ENCODE measurements around the gene ZSCAN12.
"Not testable (repeated sequence)": the region's sequence is repeated elsewhere in the genome, so short reads cannot be mapped to it uniquely, and the experiment has no call there.

ZSCAN12 gene

GRCh38 chr6:28393912-28394662 lies 5.5 kb downstream of the ZSCAN12 start:
- no peak for DNase-seq

- no peak for DNase-seq
Measured at GRCh38 chr6:28390688-28391087, 8.9 kb downstream of the ZSCAN12 start.

GRCh38 chr6:28384143-28384533 lies 15.4 kb downstream of the ZSCAN12 start:
- no peak for DNase-seq

GRCh38 chr6:28383235-28384142 lies 16.1 kb downstream of the ZSCAN12 start:
- DNase-seq, result peak; percentile 41

GRCh38 chr6:28380381-28380780 lies 19.2 kb downstream of the ZSCAN12 start:
- DNase-seq, result no peak

- no peak for DNase-seq
Measured at GRCh38 chr6:28378644-28379043, 20.9 kb downstream of the ZSCAN12 start.

GRCh38 chr6:28377879-28378278 lies 21.7 kb downstream of the ZSCAN12 start:
- DNase-seq, result no peak

- no peak for DNase-seq
Measured at GRCh38 chr6:28373925-28374324, 25.6 kb downstream of the ZSCAN12 start.

GRCh38 chr6:28371706-28372451 lies 27.7 kb downstream of the ZSCAN12 start:
- DNase-seq, result no peak

GRCh38 chr6:28371280-28371679 lies 28.3 kb downstream of the ZSCAN12 start:
- no peak for DNase-seq

GRCh38 chr6:28370440-28370839 lies 29.1 kb downstream of the ZSCAN12 start:
- no peak for DNase-seq

GRCh38 chr6:28369463-28369862 lies 30.1 kb downstream of the ZSCAN12 start:
- no peak for DNase-seq

GRCh38 chr6:28368522-28368921 lies 31.0 kb downstream of the ZSCAN12 start:
- no peak for DNase-seq

- DNase-seq, result not testable (repeated sequence)
Measured at GRCh38 chr6:28365590-28365989, 34.0 kb downstream of the ZSCAN12 start.

- no peak for DNase-seq
Measured at GRCh38 chr6:28360961-28361360, 38.6 kb downstream of the ZSCAN12 start.

GRCh38 chr6:28359562-28359961 lies 40.0 kb downstream of the ZSCAN12 start:
- not testable (repeated sequence) for DNase-seq

- no peak for DNase-seq
Measured at GRCh38 chr6:28357036-28357435, 42.5 kb downstream of the ZSCAN12 start.

GRCh38 chr6:28356666-28357020 lies 42.9 kb downstream of the ZSCAN12 start:
- no peak for DNase-seq

GRCh38 chr6:28355743-28356665 lies 43.5 kb downstream of the ZSCAN12 start:
- DNase-seq, result peak; percentile 76

GRCh38 chr6:28354688-28355554 lies 44.6 kb downstream of the ZSCAN12 start:
- no peak for DNase-seq

- DNase-seq, result peak; percentile 63
Measured at GRCh38 chr6:28353981-28354676, 45.4 kb downstream of the ZSCAN12 start.
